Smooth muscle cell (in vitro differentiated cells): ENCODE measurements around the gene LGR5. TPM values are rescaled to one million over a fixed set of nuclear protein-coding genes. Genes with fewer than 3 reads are reported as not detected.

Source experiments
- DNase-seq: peaks from one replicate; lab custom pipeline; 2025; ENCODE audit not compliant: unreplicated experiment; lab: John Stamatoyannopoulos, UW
- H2AFZ ChIP-seq: fragments of 200-600 bp; sonication (generic); 2 replicates; pipeline ENCODE4 v1.6.0; 2016; ENCODE audit warnings: antibody characterized with exemption, low read depth, mild to moderate bottlenecking
- H3F3A ChIP-seq: fragments of 200-600 bp; sonication (generic); 2 replicates; pipeline ENCODE4 v1.6.0; 2017; ENCODE audit warnings: antibody characterized with exemption, low read depth
- H3K27ac ChIP-seq: fragments of 200-600 bp; sonication (generic); 2 replicates; pipeline ENCODE4 v1.5.1; 2016; ENCODE audit warnings: low read depth, mild to moderate bottlenecking
- H3K27me3 ChIP-seq: fragments of 200-600 bp; sonication (generic); 2 replicates; pipeline ENCODE4 v1.6.1; 2016; ENCODE audit warnings: low read depth, mild to moderate bottlenecking
- H3K36me3 ChIP-seq: fragments of 200-600 bp; sonication (generic); 2 replicates; pipeline ENCODE4 v1.5.1; 2016; ENCODE audit warnings: low read depth
- H3K4me1 ChIP-seq: fragments of 200-600 bp; sonication (generic); 2 replicates; pipeline ENCODE4 v1.5.1; 2016; ENCODE audit warnings: low read depth
- H3K4me2 ChIP-seq: fragments of 200-600 bp; sonication (generic); 2 replicates; pipeline ENCODE4 v1.6.0; 2016; ENCODE audit warnings: mild to moderate bottlenecking
- H3K4me3 ChIP-seq: fragments of 200-600 bp; sonication (generic); 2 replicates; pipeline ENCODE4 v1.5.1; 2016; ENCODE audit warnings: mild to moderate bottlenecking
- H3K79me2 ChIP-seq: fragments of 200-600 bp; sonication (generic); 2 replicates; pipeline ENCODE4 v1.6.0; 2016; ENCODE audit warnings: low read depth, mild to moderate bottlenecking
- H3K9ac ChIP-seq: fragments of 200-600 bp; sonication (generic); 2 replicates; pipeline ENCODE4 v1.6.0; 2016; ENCODE audit warnings: low read depth
- H3K9me3 ChIP-seq: fragments of 200-600 bp; sonication (generic); replicated peaks from 2 replicates; pipeline ENCODE4 v1.5.1; 2016; ENCODE audit warnings: low read depth
- H4K20me1 ChIP-seq: fragments of 200-600 bp; sonication (generic); 2 replicates; pipeline ENCODE4 v1.6.0; 2016; ENCODE audit warnings: low read depth
- WGBS: methylation state at CpG from one replicate; pipeline ENCODE4 v1.1.7; 2016; ENCODE audit warnings: low lambda C conversion rate; 5-methylcytosine and 5-hydroxymethylcytosine counted together
- polyA plus RNA-seq: library from polyadenylated mRNA; unstranded; fragments of >200 nt; fragmentation: Nextera tagmentation; extraction: Ambion mirVana; gene quantifications from 2 replicates; pipeline ENCODE4 v1.2.1, GENCODE V29; 2016
- total RNA-seq: library from RNA; depleted of rRNA; stranded (reverse); fragments of >200 nt; gene quantifications from 2 replicates; pipeline ENCODE4 v1.2.3, GENCODE V29; 2014
- TF ChIP-seq, protein P1 (sequence below): fragments of 200-600 bp; sonication (generic); IDR thresholded peaks from 2 replicates; pipeline ENCODE4 v1.5.1; 2017; ENCODE audit warnings: borderline replicate concordance, mild to moderate bottlenecking, antibody characterized with exemption; ENCODE audit not compliant: insufficient read depth, poor library complexity, severe bottlenecking

Gene LGR5
- total and polyA plus RNA-seq, 2 experiments from 2014 or later: 0.30 to 0.54 TPM

GRCh38 chr12:71610031-71610795 is 170.6 kb downstream of the LGR5 start:
- WGBS: 97% methylated on average over 6 of the region's 6 CpGs
- Histone ChIP-seq H3F3A (peaks cover 13% of the 10 kb centered on the region), H3K27ac (no peak overlapping the region), H4K20me1 (peaks cover 27% of the 10 kb centered on the region), H3K4me2 (no peak overlapping the region), H2AFZ (no peak overlapping the region), H3K79me2 (no peaks in the 10 kb centered on the region), H3K9ac (no peak overlapping the region), H3K9me3 (no peaks in the 10 kb centered on the region), H3K27me3 (no peaks in the 10 kb centered on the region), H3K4me1 (no peaks in the 10 kb centered on the region), H3K36me3 (peaks cover 54% of the 10 kb centered on the region), H3K4me3 (no peak overlapping the region)
- no peak for DNase-seq
- TF ChIP-seq, protein P1, sequence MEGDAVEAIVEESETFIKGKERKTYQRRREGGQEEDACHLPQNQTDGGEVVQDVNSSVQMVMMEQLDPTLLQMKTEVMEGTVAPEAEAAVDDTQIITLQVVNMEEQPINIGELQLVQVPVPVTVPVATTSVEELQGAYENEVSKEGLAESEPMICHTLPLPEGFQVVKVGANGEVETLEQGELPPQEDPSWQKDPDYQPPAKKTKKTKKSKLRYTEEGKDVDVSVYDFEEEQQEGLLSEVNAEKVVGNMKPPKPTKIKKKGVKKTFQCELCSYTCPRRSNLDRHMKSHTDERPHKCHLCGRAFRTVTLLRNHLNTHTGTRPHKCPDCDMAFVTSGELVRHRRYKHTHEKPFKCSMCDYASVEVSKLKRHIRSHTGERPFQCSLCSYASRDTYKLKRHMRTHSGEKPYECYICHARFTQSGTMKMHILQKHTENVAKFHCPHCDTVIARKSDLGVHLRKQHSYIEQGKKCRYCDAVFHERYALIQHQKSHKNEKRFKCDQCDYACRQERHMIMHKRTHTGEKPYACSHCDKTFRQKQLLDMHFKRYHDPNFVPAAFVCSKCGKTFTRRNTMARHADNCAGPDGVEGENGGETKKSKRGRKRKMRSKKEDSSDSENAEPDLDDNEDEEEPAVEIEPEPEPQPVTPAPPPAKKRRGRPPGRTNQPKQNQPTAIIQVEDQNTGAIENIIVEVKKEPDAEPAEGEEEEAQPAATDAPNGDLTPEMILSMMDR: no peak

DNA sequence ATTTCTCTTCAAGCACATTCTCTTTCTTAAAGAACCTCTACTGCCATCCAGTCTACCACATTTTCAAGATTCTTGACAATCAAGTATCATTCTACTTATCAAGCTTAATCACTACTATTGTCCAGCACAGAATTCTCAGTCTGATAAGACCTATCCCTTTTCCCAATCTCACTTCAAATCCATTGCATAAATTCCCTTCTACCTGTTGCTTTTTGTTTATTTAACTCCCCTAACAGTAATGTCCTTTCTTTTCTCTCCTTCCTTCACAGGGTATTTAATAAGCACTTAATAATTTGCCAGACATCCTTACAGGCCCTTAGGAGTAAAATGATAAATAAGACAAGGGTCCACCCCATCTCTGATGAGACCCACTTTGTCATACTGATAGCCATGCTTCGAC is 182.3 kb downstream of the LGR5 start:
- no peak overlapping the region for H3K9ac ChIP-seq
- 93% methylated on average over 1 of the region's 1 CpG for WGBS
- no peak overlapping the region for H3K4me2 ChIP-seq
- H3K4me1 ChIP-seq: no peaks in the 10 kb centered on the region
- H3K27ac ChIP-seq: no peak overlapping the region
- DNase-seq: no peak
- no peak overlapping the region for H2AFZ ChIP-seq
- no peak overlapping the region for H3K4me3 ChIP-seq
- TF ChIP-seq, protein P1: no peak
- H3K27me3 ChIP-seq: no peaks in the 10 kb centered on the region
- peaks cover 63% of the 10 kb centered on the region for H3K36me3 ChIP-seq
- peaks cover 28% of the 10 kb centered on the region for H3K79me2 ChIP-seq
- peaks cover 65% of the 10 kb centered on the region for H4K20me1 ChIP-seq
- no peaks in the 10 kb centered on the region for H3K9me3 ChIP-seq
- no peaks in the 10 kb centered on the region for H3F3A ChIP-seq

DNA sequence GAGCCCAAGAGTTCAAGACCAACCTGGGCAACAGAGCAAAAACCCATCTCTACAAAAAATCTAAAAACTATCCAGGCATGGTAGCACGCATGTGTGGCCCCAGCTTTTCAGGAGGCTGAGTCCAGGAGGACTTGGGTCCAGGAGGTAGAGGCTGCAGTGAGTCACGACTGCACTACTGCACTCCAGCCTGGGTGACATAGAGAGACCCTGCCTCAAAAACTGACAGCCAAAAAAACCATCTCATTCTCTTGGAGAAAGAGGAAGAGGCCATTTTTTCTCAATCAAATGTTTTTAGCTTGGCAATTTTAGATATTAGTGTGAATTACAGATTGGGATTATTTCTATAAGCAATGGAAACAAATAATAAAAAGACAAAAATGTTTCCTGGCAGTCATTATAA is 185.9 kb downstream of the LGR5 start:
- Histone ChIP-seq H3K27me3 (no peaks in the 10 kb centered on the region), H3F3A (peaks cover 3% of the 10 kb centered on the region), H3K79me2 (peaks cover 33% of the 10 kb centered on the region), H3K36me3 (peaks cover 72% of the 10 kb centered on the region), H2AFZ (no peak overlapping the region), H3K4me1 (no peaks in the 10 kb centered on the region), H4K20me1 (peaks cover 72% of the 10 kb centered on the region), H3K4me2 (no peak overlapping the region), H3K4me3 (no peak overlapping the region), H3K9ac (no peak overlapping the region), H3K27ac (peak overlapping the region; percentile 15), H3K9me3 (no peaks in the 10 kb centered on the region)
- TF ChIP-seq, protein P1: no peak
- WGBS: 98% methylated on average over 2 of the region's 2 CpGs
- DNase-seq: no peak

- Histone ChIP-seq H3K27me3 (no peaks in the 10 kb centered on the region), H2AFZ (no peak overlapping the region), H4K20me1 (peaks cover 72% of the 10 kb centered on the region), H3K4me1 (no peaks in the 10 kb centered on the region), H3K9ac (no peak overlapping the region), H3K79me2 (peaks cover 33% of the 10 kb centered on the region), H3K9me3 (no peaks in the 10 kb centered on the region), H3K4me2 (no peak overlapping the region), H3K36me3 (peaks cover 78% of the 10 kb centered on the region), H3F3A (peaks cover 3% of the 10 kb centered on the region), H3K4me3 (no peak overlapping the region), H3K27ac (peak overlapping the region; percentile 66)
- TF ChIP-seq, protein P1: no peak
- no peak for DNase-seq
- 91% methylated on average over 5 of the region's 5 CpGs for WGBS
Measured at GRCh38 chr12:71626098-71626497, 186.5 kb downstream of the LGR5 start.
